DND-41 (cell line): Measurements from ENCODE around the gene HS3ST5.

ENCODE experiments used
- CTCF ChIP-seq: IDR thresholded peaks from 2 replicates; pipeline ENCODE4 v1.5.1; 2012; ENCODE audit warnings: borderline replicate concordance, low read length, moderate library complexity, mild to moderate bottlenecking; ENCODE audit not compliant: poor library complexity, severe bottlenecking; ENCODE audit errors: extremely low read depth
- EZH2 ChIP-seq: IDR thresholded peaks from 3 replicates; pipeline ENCODE4 v1.6.1; 2012; ENCODE audit warnings: borderline replicate concordance, low read depth, mild to moderate bottlenecking, moderate library complexity, low read length, inconsistent platforms; ENCODE audit not compliant: severe bottlenecking

GRCh38 chr6:114290864-114291263, 52.0 kb downstream of the HS3ST5 start:
- TF ChIP-seq CTCF, result no peak
- TF ChIP-seq EZH2, result no peak
